ENCODE measurements around the gene RAB3GAP1. TPM values are rescaled to one million over a fixed set of nuclear protein-coding genes. Genes with fewer than 3 reads are reported as not detected.
"Not testable (repeated sequence)": the region's sequence is repeated elsewhere in the genome, so short reads cannot be mapped to it uniquely, and the experiment has no call there.

The RAB3GAP1 gene
- total and polyA plus RNA-seq, 2 of the 4 experiments (the other 2 are of a cell fraction) = 21.2 to 65.8 TPM

DNA sequence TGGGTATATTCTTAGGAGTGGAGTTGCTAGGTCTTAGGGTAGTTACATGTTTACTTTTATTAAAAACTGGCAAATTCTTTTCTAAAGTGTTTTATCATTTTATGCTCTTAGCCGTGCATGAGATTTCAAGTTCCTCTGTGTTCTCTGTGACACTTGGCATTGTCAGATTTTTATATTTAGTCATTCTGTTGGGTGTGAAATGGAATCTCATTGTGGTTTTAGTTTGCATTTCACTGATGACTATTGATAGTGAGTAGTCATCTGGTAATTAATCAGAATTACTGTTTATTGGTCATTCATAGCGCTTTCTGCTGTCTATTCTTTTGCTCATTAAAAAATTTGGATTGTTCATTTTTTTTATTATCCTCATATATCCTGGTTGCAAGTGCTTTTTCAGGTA lies 34.1 kb downstream of the RAB3GAP1 start:
- in situ Hi-C loops (cut with MboI; ENCODE audit: low sequenced_read_pairs) (no loop called here), dilution Hi-C loops (cut with HindIII; ENCODE audit: low sequenced_read_pairs, unreplicated experiment) (no loop called here), intact Hi-C loops (cut with micrococcal nuclease) (no loop called here)
- H3K14ac ChIP-seq (replicated peaks; ENCODE audit: low read depth, low read length) = no peak overlapping the region
- no peak overlapping the region for H4K5ac ChIP-seq (ENCODE audit: low read depth, low read length)
- TF ChIP-seq BHLHE40 (IDR thresholded peaks at IDR 0.05; ENCODE audit: low read depth, low read length) = no peak
- TF ChIP-seq POLR2A (IDR thresholded peaks at IDR 0.05; ENCODE audit: low read depth, low read length) = no peak
- no peak for TF ChIP-seq RFX5 (IDR thresholded peaks at IDR 0.05; ENCODE audit: low read depth, low read length)
- no peak for TF ChIP-seq SMC3 (IDR thresholded peaks at IDR 0.05; ENCODE audit: low read depth, low read length)
- no peak for TF ChIP-seq NFE2L2 (IDR thresholded peaks at IDR 0.05; ENCODE audit: low read depth, low read length)
- H3K18ac ChIP-seq (ENCODE audit: low read depth, low read length) = no peak overlapping the region
- no peak overlapping the region for H2AFZ ChIP-seq (replicated peaks; ENCODE audit: low read length, poor library complexity)
- H3K36me3 ChIP-seq (ENCODE audit: control insufficient read depth, insufficient read depth, low read length) = 0 out of 2 replicates have a peak, but pooled peaks cover 4% of the 10 kb centered on the region
- no peak overlapping the region for H2BK5ac ChIP-seq (ENCODE audit: low read depth, low read length, poor library complexity, severe bottlenecking)
- H3K23ac ChIP-seq (ENCODE audit: low read depth, low read length) = no peak overlapping the region
- no peak overlapping the region for H4K91ac ChIP-seq (ENCODE audit: insufficient read depth, low read depth, low read length)
- no peak overlapping the region for H3K9ac ChIP-seq (ENCODE audit: low read depth, low read length)
- H4K20me1 ChIP-seq (ENCODE audit: insufficient read depth, low read length) = peaks cover 9% of the 10 kb centered on the region; the same call in 1 of the 2 replicates
- H2BK15ac ChIP-seq (ENCODE audit: low read depth, low read length) = no peak overlapping the region
- WGBS, 2 experiments (ENCODE audit: extremely low coverage in 2 of 2, insufficient read length in 1 of 2) = no CpG with 5 or more reads among the region's 2 CpGs
- no peak overlapping the region for H3K4ac ChIP-seq (ENCODE audit: low read depth, low read length)
- H3K4me1 ChIP-seq (ENCODE audit: control insufficient read depth, insufficient read depth, low read length) = no peaks in the 10 kb centered on the region
- no TSS peak for BruUV-seq (replicated peaks)
- no peak overlapping the region for H3K4me2 ChIP-seq (ENCODE audit: low read depth, low read length)
- no peak overlapping the region for H3K27ac ChIP-seq (ENCODE audit: insufficient read depth, low read length)
- H2AK9ac ChIP-seq (replicated peaks; ENCODE audit: low read depth, low read length, poor library complexity) = no peak overlapping the region
- H3K9me1 ChIP-seq (ENCODE audit: insufficient read depth, low read length) = no peaks in the 10 kb centered on the region
- ATAC-seq (ENCODE audit: low read depth) = no peak
- no peak overlapping the region for H3K56ac ChIP-seq (ENCODE audit: extremely low read depth, insufficient read depth, low read length)
- H4K8ac ChIP-seq (ENCODE audit: low read depth in 2 of 2, low read length in 2 of 2) = no peak overlapping the region
- H3K79me1 ChIP-seq (ENCODE audit: low read depth in 1 of 2, low read length in 2 of 2) = peaks cover 20 to 44% of the 10 kb centered on the region in 2 experiments
- ChIA-PET CTCF (no interaction called here), POLR2A (ENCODE audit: unreplicated experiment) (no interaction called here)
- no peak overlapping the region for H2AK5ac ChIP-seq (ENCODE audit: low read depth, low read length)
- H3K4me3 ChIP-seq (ENCODE audit: insufficient read depth, low read depth, low read length) = no peak overlapping the region
- H2BK20ac ChIP-seq (ENCODE audit: low read depth, low read length) = no peak overlapping the region
- no peaks in the 10 kb centered on the region for H3K27me3 ChIP-seq (ENCODE audit: control insufficient read depth, insufficient read depth, low read length)
- no peak for DNase-seq
- H3K9me3 ChIP-seq (ENCODE audit: control insufficient read depth, insufficient read depth, low read length) = no peaks in the 10 kb centered on the region
- H2BK120ac ChIP-seq (ENCODE audit: low read depth, low read length) = no peak overlapping the region

DNA sequence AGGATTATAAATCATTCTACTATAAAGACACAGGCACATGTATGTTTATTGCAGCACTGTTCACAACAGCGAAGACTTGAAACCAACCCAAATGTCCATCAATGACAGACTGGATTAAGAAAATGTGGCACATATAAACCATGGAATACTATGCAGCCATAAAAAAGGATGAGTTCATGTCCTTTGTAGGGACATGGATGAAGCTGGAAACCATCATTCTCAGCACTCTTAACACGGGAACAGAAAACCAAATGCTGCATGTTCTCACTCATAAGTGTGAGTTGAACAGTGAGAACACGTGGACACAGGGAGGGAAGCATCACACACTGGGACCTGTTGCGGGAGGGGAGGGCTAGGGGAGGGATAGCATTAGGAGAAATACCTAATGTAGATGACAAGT lies 37.5 kb downstream of the RAB3GAP1 start:
- H3K27me3 ChIP-seq (ENCODE audit: control insufficient read depth, insufficient read depth, low read length); H2AK9ac ChIP-seq (replicated peaks; ENCODE audit: low read depth, low read length, poor library complexity); intact Hi-C loops (cut with micrococcal nuclease); ATAC-seq (ENCODE audit: low read depth); H2BK5ac ChIP-seq (ENCODE audit: low read depth, low read length, poor library complexity, severe bottlenecking); H4K91ac ChIP-seq (ENCODE audit: insufficient read depth, low read depth, low read length); H2AK5ac ChIP-seq (ENCODE audit: low read depth, low read length); H3K4me2 ChIP-seq (ENCODE audit: low read depth, low read length); dilution Hi-C loops (cut with HindIII; ENCODE audit: low sequenced_read_pairs, unreplicated experiment); H3K14ac ChIP-seq (replicated peaks; ENCODE audit: low read depth, low read length); H2BK15ac ChIP-seq (ENCODE audit: low read depth, low read length); H3K9me1 ChIP-seq (ENCODE audit: insufficient read depth, low read length); H3K9ac ChIP-seq (ENCODE audit: low read depth, low read length); BruUV-seq (replicated peaks); H3K4me3 ChIP-seq (ENCODE audit: insufficient read depth, low read depth, low read length); H4K8ac ChIP-seq (ENCODE audit: low read depth in 2 of 2, low read length in 2 of 2); H2BK120ac ChIP-seq (ENCODE audit: low read depth, low read length); in situ Hi-C loops (cut with MboI; ENCODE audit: low sequenced_read_pairs); H3K23ac ChIP-seq (ENCODE audit: low read depth, low read length); H3K36me3 ChIP-seq (ENCODE audit: control insufficient read depth, insufficient read depth, low read length); H2BK20ac ChIP-seq (ENCODE audit: low read depth, low read length); H3K4me1 ChIP-seq (ENCODE audit: control insufficient read depth, insufficient read depth, low read length); H3K9me3 ChIP-seq (ENCODE audit: control insufficient read depth, insufficient read depth, low read length); CTCF ChIA-PET; DNase-seq; H3K27ac ChIP-seq (ENCODE audit: insufficient read depth, low read length); H3K4ac ChIP-seq (ENCODE audit: low read depth, low read length); H3K18ac ChIP-seq (ENCODE audit: low read depth, low read length); H4K5ac ChIP-seq (ENCODE audit: low read depth, low read length); POLR2A ChIA-PET (ENCODE audit: unreplicated experiment); H3K56ac ChIP-seq (ENCODE audit: extremely low read depth, insufficient read depth, low read length); H2AFZ ChIP-seq (replicated peaks; ENCODE audit: low read length, poor library complexity); H4K20me1 ChIP-seq (ENCODE audit: insufficient read depth, low read length): not testable (repeated sequence)
- H3K79me1 ChIP-seq (ENCODE audit: low read depth in 1 of 2, low read length in 2 of 2) = peaks cover 18 to 49% of the 10 kb centered on the region in 2 experiments
- 100% methylated on average over 2 of the region's 4 CpGs; no CpG with 5 or more reads in 1 of the 2 experiments for WGBS, 2 experiments (ENCODE audit: extremely low coverage in 2 of 2, insufficient read length in 1 of 2)
